GM10266 (cell line): ENCODE data around the gene GRID2.

ENCODE experiments used
- DNase-seq: peaks from one replicate; pipeline ENCODE4 v3.0.0; 2012; ENCODE audit errors: extremely low spot score
- CTCF ChIP-seq: IDR thresholded peaks from 2 replicates; pipeline ENCODE4 v1.5.1; 2012; ENCODE audit warnings: mild to moderate bottlenecking, low read depth; ENCODE audit not compliant: control insufficient read depth, insufficient read depth; ENCODE audit errors: missing control alignments

The GRID2 gene

GRCh38 chr4:93183576-93183975 is 879.8 kb downstream of the GRID2 start:
- DNase-seq = no peak
- no peak for TF ChIP-seq CTCF

DNA sequence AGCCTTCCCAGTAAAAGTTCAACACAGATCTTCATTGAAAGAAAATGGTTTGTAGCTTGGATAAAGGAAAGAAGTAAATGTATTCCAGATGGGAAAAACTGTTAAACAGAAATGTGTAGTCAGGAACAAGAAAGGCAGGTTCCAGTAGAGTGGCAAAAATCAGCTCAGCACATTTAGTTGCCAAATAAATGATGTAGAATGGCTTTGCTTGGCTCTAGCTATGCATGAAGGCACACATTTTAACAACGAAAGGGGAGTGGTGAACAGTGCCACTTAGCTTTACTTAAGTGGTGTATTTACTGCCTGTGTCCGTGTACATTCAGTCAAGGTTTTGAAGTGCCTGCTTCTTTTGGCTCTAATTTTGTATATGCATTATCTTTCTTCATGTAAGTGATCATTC is 880.3 kb downstream of the GRID2 start:
- DNase-seq = no peak
- TF ChIP-seq CTCF = no peak

DNA sequence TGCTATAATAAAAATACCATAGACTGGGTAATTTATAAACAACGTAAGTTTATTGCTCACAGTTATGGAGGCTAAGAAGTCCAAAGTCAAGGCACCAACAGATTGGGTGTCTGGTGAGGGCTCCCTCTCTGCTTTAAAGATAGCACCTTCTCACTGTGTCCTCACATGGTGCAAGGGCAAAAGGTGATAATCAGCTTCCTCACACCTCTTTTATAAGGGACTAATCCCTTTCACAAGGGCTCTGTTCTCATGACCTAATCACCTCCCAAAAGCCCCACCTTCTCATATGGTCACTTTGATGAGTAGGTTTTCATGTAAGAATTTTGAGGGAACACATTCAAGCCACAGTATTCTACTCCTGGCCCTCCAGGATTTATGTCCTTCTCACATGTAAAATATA is 883.1 kb downstream of the GRID2 start:
- TF ChIP-seq CTCF = no peak
- no peak for DNase-seq

DNA sequence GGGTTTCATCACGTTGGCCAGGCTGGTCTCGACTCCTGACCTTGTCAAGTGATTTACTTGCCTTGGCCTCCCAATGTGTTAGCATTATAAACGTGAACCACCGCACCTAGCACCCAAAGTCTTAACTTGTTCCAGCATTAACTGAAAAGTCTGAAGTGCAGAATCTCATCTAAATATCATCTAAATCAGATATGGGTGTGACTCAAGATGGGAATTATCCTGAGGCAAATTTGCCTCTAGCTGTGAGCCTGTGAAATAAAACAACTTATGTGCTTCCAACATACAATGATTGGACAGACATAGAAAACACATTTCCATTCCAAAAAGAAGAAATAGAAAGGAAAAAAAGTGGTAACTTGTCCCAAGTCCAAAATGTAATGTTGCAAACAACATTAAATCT is 883.7 kb downstream of the GRID2 start:
- no peak for TF ChIP-seq CTCF
- DNase-seq = no peak

GRCh38 chr4:93187892-93188291 is 884.1 kb downstream of the GRID2 start:
- no peak for DNase-seq
- no peak for TF ChIP-seq CTCF

- TF ChIP-seq CTCF = peak; percentile 10
- peak; percentile 7 for DNase-seq
Measured at GRCh38 chr4:93199492-93199891, 895.7 kb downstream of the GRID2 start.

- DNase-seq = no peak
- TF ChIP-seq CTCF = no peak
Measured at GRCh38 chr4:93201471-93202096, 897.8 kb downstream of the GRID2 start.
